H1 (cell line): ENCODE measurements around the gene BCAR1. TPM values are rescaled to one million over a fixed set of nuclear protein-coding genes. Genes with fewer than 3 reads are reported as not detected.

Source experiments
- CTCF ChIA-PET: fragments of 300-600 bp; sonication (Branson Sonifier 250); formaldehyde crosslinking; loops from one replicate; lab custom pipeline; 2021; ENCODE audit not compliant: partially characterized antibody; lab: Charles Lee
- POLR2A ChIA-PET: fragments of 300-600 bp; sonication (Branson Sonifier 250); formaldehyde crosslinking; loops from one replicate; lab custom pipeline; 2021; ENCODE audit warnings: inconsistent platforms; ENCODE audit not compliant: partially characterized antibody; lab: Charles Lee
- DNase-seq, 2 experiments: peaks; one replicate each; pipeline versions ENCODE4 v3.0.0 to v3.0.0-alpha.2; 2010 to 2022; ENCODE audit warnings: low spot score in 2 of 2, low read depth in 1 of 2, mixed read lengths in 1 of 2
- FAIRE-seq: peaks from 2 replicates; lab custom pipeline; 2011; peaks lifted over from hg19 to GRCh38; lab: Jason Lieb, UNC
- H2AFZ ChIP-seq: 2 replicates; pipeline ENCODE4 v1.8.1; 2012; ENCODE audit warnings: low read length, inconsistent platforms
- H2AK5ac ChIP-seq: 2 replicates; pipeline ENCODE4 v1.6.1; 2013; ENCODE audit warnings: low read depth, low read length
- H2BK120ac ChIP-seq: replicated peaks from 2 replicates; pipeline ENCODE3; 2013; ENCODE audit warnings: low read depth, low read length, inconsistent platforms
- H2BK12ac ChIP-seq: 2 replicates; pipeline ENCODE4 v1.6.1; 2013; ENCODE audit warnings: low read depth, low read length
- H2BK15ac ChIP-seq: 2 replicates; pipeline ENCODE4 v1.6.1; 2013; ENCODE audit warnings: low read length
- H2BK20ac ChIP-seq: 2 replicates; pipeline ENCODE4 v1.6.1; 2013; ENCODE audit warnings: low read length
- H2BK5ac ChIP-seq: 2 replicates; pipeline ENCODE4 v1.6.1; 2013; ENCODE audit warnings: low read depth, low read length
- H3K14ac ChIP-seq: 2 replicates; pipeline ENCODE4 v1.6.1; 2013; ENCODE audit warnings: inconsistent platforms; ENCODE audit not compliant: insufficient read length
- H3K18ac ChIP-seq: 2 replicates; pipeline ENCODE4 v1.6.1; 2013; ENCODE audit warnings: low read length; ENCODE audit errors: extremely low read depth
- H3K23ac ChIP-seq: 2 replicates; pipeline ENCODE4 v1.6.1; 2013; ENCODE audit warnings: inconsistent platforms; ENCODE audit not compliant: insufficient read length
- H3K23me2 ChIP-seq: 2 replicates; pipeline ENCODE4 v1.6.1; 2013; ENCODE audit warnings: low read depth, low read length
- H3K27ac ChIP-seq: 2 replicates; pipeline ENCODE4 v1.6.1; 2011; ENCODE audit warnings: low read depth, low read length, inconsistent platforms
- H3K27me3 ChIP-seq, 4 experiments: replicated peaks in 1 of 4; 1 replicate in 1 of 4; 2 replicates in 3 of 4; pipeline versions ENCODE4 v1.6.1 to v1.8.1; 2011 to 2013; ENCODE audit warnings: low read length in 3 of 4, mild to moderate bottlenecking in 3 of 4, inconsistent platforms in 2 of 4, mixed read lengths in 2 of 4, moderate library complexity in 1 of 4; ENCODE audit not compliant: control insufficient read depth in 3 of 4, insufficient read depth in 3 of 4; ENCODE audit errors: extremely low read depth in 1 of 4
- H3K36me3 ChIP-seq, 4 experiments: 2 replicates each; pipeline versions ENCODE4 v1.6.1 to v1.8.1; 2011 to 2013; ENCODE audit warnings: mild to moderate bottlenecking in 4 of 4, low read length in 3 of 4, moderate library complexity in 2 of 4, control low read depth in 1 of 4, inconsistent platforms in 1 of 4; ENCODE audit not compliant: insufficient read depth in 4 of 4, control insufficient read depth in 2 of 4
- H3K4ac ChIP-seq: replicated peaks from 2 replicates; pipeline ENCODE3; 2013; ENCODE audit warnings: low read length, low read depth, mixed read lengths, inconsistent platforms; ENCODE audit not compliant: insufficient read length
- H3K4me1 ChIP-seq, 4 experiments: replicated peaks in 1 of 4; 1 replicate in 1 of 4; 2 replicates in 3 of 4; pipeline versions ENCODE4 v1.6.1 to v1.8.1; 2011 to 2013; ENCODE audit warnings: low read length in 3 of 4, inconsistent platforms in 2 of 4, mixed read lengths in 1 of 4; ENCODE audit not compliant: insufficient read depth in 4 of 4, control insufficient read depth in 3 of 4
- H3K4me2 ChIP-seq, 2 experiments: 2 replicates each; pipeline versions ENCODE4 v1.6.1 to v1.8.1; 2011 to 2013; ENCODE audit warnings: low read depth in 2 of 2, low read length in 2 of 2, control low read depth in 1 of 2, inconsistent platforms in 1 of 2, mild to moderate bottlenecking in 1 of 2; ENCODE audit not compliant: insufficient read depth in 1 of 2
- H3K4me3 ChIP-seq, 4 experiments: fragments of 200-600, 300-600 bp in 1 of 4; sonication (generic), shearing (Covaris generic), sonication (Bioruptor Twin) in 1 of 4; 2 replicates each; pipeline versions ENCODE4 v1.5.1 to v1.8.1; 2011 to 2016; ENCODE audit warnings: low read length in 4 of 4, low read depth in 3 of 4, control low read depth in 2 of 4, inconsistent platforms in 2 of 4, mild to moderate bottlenecking in 2 of 4, mixed read lengths in 1 of 4, moderate library complexity in 1 of 4; ENCODE audit not compliant: insufficient read depth in 2 of 4; ENCODE audit errors: extremely low read depth in 1 of 4
- H3K56ac ChIP-seq: replicated peaks from 2 replicates; pipeline ENCODE3; 2013; ENCODE audit warnings: low read depth, mild to moderate bottlenecking, mixed read lengths, low read length, inconsistent platforms; ENCODE audit not compliant: insufficient read length
- H3K79me1 ChIP-seq: 2 replicates; pipeline ENCODE4 v1.6.1; 2013; ENCODE audit warnings: low read depth, low read length, control low read depth
- H3K79me2 ChIP-seq, 2 experiments: 2 replicates each; pipeline versions ENCODE4 v1.6.1 to v1.8.1; 2012 to 2013; ENCODE audit warnings: low read length in 2 of 2, mild to moderate bottlenecking in 2 of 2, inconsistent platforms in 1 of 2; ENCODE audit not compliant: insufficient read depth in 2 of 2, control insufficient read depth in 1 of 2
- H3K9ac ChIP-seq, 4 experiments: replicated peaks in 1 of 4; 1 replicate in 1 of 4; 2 replicates in 3 of 4; pipeline versions ENCODE4 v1.6.1 to v1.8.1; 2011 to 2013; ENCODE audit warnings: low read depth in 3 of 4, low read length in 3 of 4, control low read depth in 2 of 4, mild to moderate bottlenecking in 2 of 4, moderate library complexity in 2 of 4, inconsistent platforms in 1 of 4; ENCODE audit errors: extremely low read depth in 1 of 4
- H3K9me3 ChIP-seq, 2 experiments: 2 replicates each; pipeline versions ENCODE4 v1.6.1 to v1.8.1; 2012 to 2013; ENCODE audit warnings: mild to moderate bottlenecking in 2 of 2, moderate library complexity in 2 of 2, control low read depth in 1 of 2, inconsistent platforms in 1 of 2, low read depth in 1 of 2, low read length in 1 of 2, mixed read lengths in 1 of 2; ENCODE audit not compliant: insufficient read depth in 2 of 2
- H4K20me1 ChIP-seq, 2 experiments: replicated peaks in 1 of 2; 2 replicates each; pipeline versions ENCODE3 to v1.8.1; 2011 to 2013; ENCODE audit warnings: inconsistent platforms in 2 of 2, low read length in 2 of 2, mild to moderate bottlenecking in 1 of 2; ENCODE audit not compliant: insufficient read depth in 2 of 2, control insufficient read depth in 1 of 2
- H4K5ac ChIP-seq: 2 replicates; pipeline ENCODE4 v1.6.1; 2013; ENCODE audit warnings: low read length, low read depth, mixed read lengths, inconsistent platforms; ENCODE audit not compliant: insufficient read length
- H4K8ac ChIP-seq: 2 replicates; pipeline ENCODE4 v1.8.0; 2013; ENCODE audit warnings: mild to moderate bottlenecking, moderate library complexity, low read length, inconsistent platforms; ENCODE audit not compliant: insufficient read depth; ENCODE audit errors: extremely low read depth
- H4K91ac ChIP-seq: replicated peaks from 2 replicates; pipeline ENCODE3; 2013; ENCODE audit warnings: low read length, mixed read lengths, inconsistent platforms; ENCODE audit not compliant: insufficient read length
- KDM4A ChIP-seq: IDR thresholded peaks from one replicate; pipeline ENCODE4 v1.7.1; 2012; ENCODE audit warnings: low read depth, mild to moderate bottlenecking, moderate library complexity, low read length, inconsistent platforms; ENCODE audit not compliant: severe bottlenecking
- POLR2AphosphoS5 ChIP-seq: IDR thresholded peaks from 2 replicates; pipeline ENCODE4 v1.6.1; 2011; ENCODE audit warnings: low read depth, low read length
- WGBS, 2 experiments: shearing (Covaris generic) in 1 of 2; methylation state at CpG; one replicate each; pipeline versions ENCODE4 v1.1.6 to v1.1.7; 2013 to 2015; ENCODE audit warnings: low lambda C conversion rate in 2 of 2, mixed read lengths in 2 of 2, inconsistent platforms in 1 of 2, low coverage in 1 of 2, missing lambda C conversion rate in 1 of 2; ENCODE audit not compliant: insufficient replicate concordance in 2 of 2, insufficient coverage in 1 of 2, insufficient read length in 1 of 2; ENCODE audit errors: extremely low coverage in 1 of 2, missing lambda C conversion rate in 1 of 2; 5-methylcytosine and 5-hydroxymethylcytosine counted together
- polyA plus RNA-seq, 7 experiments: library from polyadenylated mRNA; depleted of rRNA in 3 of 7; stranded (reverse) in 5 of 7; unstranded in 2 of 7; fragments of >200 nt in 5 of 7; fragments of 200-250 nt in 2 of 7; gene quantifications; 1 replicate in 5 of 7; 2 replicates in 1 of 7; 4 replicates in 1 of 7; pipeline versions ENCODE4 v1.2.1 to v1.2.3, GENCODE V29; 2011 to 2013; ENCODE audit warnings: missing spikeins in 2 of 7, mixed read lengths in 2 of 7
- total RNA-seq: library from RNA; stranded (reverse); fragmentation: NEBNext Ultra II Directional; extraction: Animal tissue kit (Norgen Biotek cat#: 25700); gene quantifications from 2 replicates; pipeline ENCODE4 v1.2.1, GENCODE V29; 2021

BCAR1 gene
- total and polyA plus RNA-seq, 2 of the 8 experiments (the other 6 are each of a cell fraction or from before 2014, with no cell fraction given) = 59.8 to 105 TPM

DNA sequence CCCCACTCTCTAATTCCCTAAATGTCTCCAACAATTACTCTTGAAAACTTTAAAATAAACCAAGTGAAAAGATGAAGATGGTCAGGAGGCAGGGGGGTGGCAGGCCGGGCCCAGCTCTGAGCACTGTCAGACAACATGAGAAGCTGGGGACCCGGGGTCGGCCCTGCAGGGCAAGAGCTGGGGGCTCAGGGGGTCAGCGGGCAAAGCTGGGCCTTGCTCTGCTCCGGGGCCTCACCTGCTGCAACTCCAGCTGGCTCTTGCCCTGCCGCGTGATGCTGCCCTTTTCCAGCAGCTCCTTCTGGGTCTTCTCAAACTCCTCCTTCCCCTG, 17.8 kb downstream of the BCAR1 start:
- no peak overlapping the region for H3K9ac ChIP-seq
- no peak overlapping the region for H3K4me2 ChIP-seq
- 0 out of 2 replicates have a peak, but pooled peaks have one; percentile 27 for TF ChIP-seq POLR2AphosphoS5
- TF ChIP-seq KDM4A = no peak
- TF ChIP-seq, all 59 proteins: peak for 1
- POLR2A ChIA-PET = interaction anchor here (1.0 to 22.7 kb wide), 8 partner anchors 9 to 200 kb away, joined by 3 to 375 read pairs (median 7); partner anchors contain the start of genes BCAR1, CFDP1 and CTRB2
- Histone ChIP-seq H2BK5ac (no peak overlapping the region), H4K20me1 (peaks cover 17 to 30% of the 10 kb centered on the region in 2 experiments), H3K4me1 (no peaks in the 10 kb centered on the region), H2BK20ac (no peak overlapping the region), H2BK15ac (no peak overlapping the region), H3K23me2 (no peaks in the 10 kb centered on the region), H3K36me3 (peaks cover 10 to 48% (median 28%) of the 10 kb centered on the region in 4 experiments; a peak in 7 of 8 replicates), H3K23ac (no peak overlapping the region), H3K79me2 (no peaks in the 10 kb centered on the region), H2AFZ (no peak overlapping the region), H3K18ac (no peak overlapping the region), H2BK120ac (no peak overlapping the region), H3K4me3 (no peak overlapping the region), H3K27ac (no peak overlapping the region), H3K79me1 (peaks cover 4% of the 10 kb centered on the region; the same call in 1 of the 2 replicates), H3K4ac (no peak overlapping the region), H3K9me3 (no peaks in the 10 kb centered on the region), H4K8ac (no peak overlapping the region), H4K91ac (no peak overlapping the region), H2AK5ac (no peak overlapping the region), H3K27me3 (no peaks in the 10 kb centered on the region), H3K14ac (no peak overlapping the region), H2BK12ac (no peak overlapping the region), H3K56ac (no peak overlapping the region), H4K5ac (no peak overlapping the region)
- no peak for FAIRE-seq
- no peak for DNase-seq
- CTCF ChIA-PET = interaction anchor here (0.6 to 10.8 kb wide), 55 partner anchors 9 to 220 kb away, joined by 3 to 236 read pairs (median 5); partner anchors contain the start of genes BCAR1 and CTRB2
- WGBS, 2 experiments = 78% methylated on average over 7 of the region's 7 CpGs; no CpG with 5 or more reads in 1 of the 2 experiments
